ENCODE data around the gene PLGRKT. TPM values are rescaled to one million over a fixed set of nuclear protein-coding genes. Genes with fewer than 3 reads are reported as not detected.
A peak's percentile ranks its signal among the peaks of the same experiment; 100 is the strongest.

PLGRKT gene
- total RNA-seq, 1 experiment from 2014 or later = 19.2 TPM

DNA sequence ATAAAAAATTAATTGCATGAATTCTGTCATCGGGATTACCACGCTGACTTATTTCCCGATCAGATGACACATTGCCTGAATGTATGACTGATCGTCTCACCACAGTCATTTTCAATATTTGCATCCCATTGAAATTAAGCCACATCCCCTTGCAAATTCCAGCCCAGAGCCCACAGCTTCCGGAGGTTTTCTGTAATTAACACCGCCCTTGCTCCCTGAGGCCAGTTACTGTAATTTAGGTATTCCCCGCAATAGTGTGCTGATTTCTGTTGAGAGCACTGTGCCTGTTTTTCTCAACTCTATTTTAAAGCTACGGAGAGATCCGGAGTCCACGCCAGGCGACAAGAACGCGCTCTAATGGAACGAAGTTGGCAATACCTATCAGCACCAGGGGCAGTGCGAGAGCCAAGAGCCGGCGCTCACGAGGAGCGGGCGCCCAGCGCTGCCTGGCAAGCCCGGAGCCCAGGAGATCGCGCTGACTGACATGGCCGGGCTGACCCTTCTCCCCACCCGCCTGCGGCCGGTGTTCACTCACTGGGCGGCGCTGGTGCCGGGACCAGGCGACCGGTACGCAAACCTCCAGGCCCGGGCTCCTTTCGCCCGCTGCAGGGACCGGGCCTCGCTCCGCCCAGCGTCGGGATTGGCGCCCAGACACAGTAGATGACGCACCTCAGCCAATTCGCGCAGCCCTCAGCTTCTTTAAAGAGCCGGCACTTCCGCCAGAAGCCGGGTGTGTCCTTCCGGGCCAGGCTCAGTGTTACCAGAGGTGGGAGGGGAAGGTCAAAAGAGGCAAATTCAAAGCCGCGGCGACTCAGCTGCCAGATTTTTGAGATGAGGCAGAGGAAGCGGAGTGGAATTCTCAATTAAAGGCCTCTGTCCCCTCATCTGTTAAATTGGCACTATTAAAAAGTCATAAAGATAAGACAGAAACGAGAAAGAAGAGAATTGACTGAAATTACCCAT lies at the start of gene PLGRKT (continued):
- TF ChIP-seq, protein P1, sequence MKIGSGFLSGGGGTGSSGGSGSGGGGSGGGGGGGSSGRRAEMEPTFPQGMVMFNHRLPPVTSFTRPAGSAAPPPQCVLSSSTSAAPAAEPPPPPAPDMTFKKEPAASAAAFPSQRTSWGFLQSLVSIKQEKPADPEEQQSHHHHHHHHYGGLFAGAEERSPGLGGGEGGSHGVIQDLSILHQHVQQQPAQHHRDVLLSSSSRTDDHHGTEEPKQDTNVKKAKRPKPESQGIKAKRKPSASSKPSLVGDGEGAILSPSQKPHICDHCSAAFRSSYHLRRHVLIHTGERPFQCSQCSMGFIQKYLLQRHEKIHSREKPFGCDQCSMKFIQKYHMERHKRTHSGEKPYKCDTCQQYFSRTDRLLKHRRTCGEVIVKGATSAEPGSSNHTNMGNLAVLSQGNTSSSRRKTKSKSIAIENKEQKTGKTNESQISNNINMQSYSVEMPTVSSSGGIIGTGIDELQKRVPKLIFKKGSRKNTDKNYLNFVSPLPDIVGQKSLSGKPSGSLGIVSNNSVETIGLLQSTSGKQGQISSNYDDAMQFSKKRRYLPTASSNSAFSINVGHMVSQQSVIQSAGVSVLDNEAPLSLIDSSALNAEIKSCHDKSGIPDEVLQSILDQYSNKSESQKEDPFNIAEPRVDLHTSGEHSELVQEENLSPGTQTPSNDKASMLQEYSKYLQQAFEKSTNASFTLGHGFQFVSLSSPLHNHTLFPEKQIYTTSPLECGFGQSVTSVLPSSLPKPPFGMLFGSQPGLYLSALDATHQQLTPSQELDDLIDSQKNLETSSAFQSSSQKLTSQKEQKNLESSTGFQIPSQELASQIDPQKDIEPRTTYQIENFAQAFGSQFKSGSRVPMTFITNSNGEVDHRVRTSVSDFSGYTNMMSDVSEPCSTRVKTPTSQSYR (CRISPR knock-in tag; IDR thresholded peaks at IDR 0.05) = no peak; the same call in 1 of the 2 replicates
- TF ChIP-seq, protein P2, sequence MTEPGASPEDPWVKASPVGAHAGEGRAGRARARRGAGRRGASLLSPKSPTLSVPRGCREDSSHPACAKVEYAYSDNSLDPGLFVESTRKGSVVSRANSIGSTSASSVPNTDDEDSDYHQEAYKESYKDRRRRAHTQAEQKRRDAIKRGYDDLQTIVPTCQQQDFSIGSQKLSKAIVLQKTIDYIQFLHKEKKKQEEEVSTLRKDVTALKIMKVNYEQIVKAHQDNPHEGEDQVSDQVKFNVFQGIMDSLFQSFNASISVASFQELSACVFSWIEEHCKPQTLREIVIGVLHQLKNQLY (CRISPR knock-in tag; IDR thresholded peaks at IDR 0.05) = no peak
- TF ChIP-seq ZNF396 (CRISPR knock-in tag; IDR thresholded peaks at IDR 0.05; ENCODE audit: borderline replicate concordance) (no peak), SP1 (CRISPR knock-in tag; conservative IDR thresholded peaks at IDR 0.05) (peak; percentile 98), ARID4B (CRISPR knock-in tag; IDR thresholded peaks at IDR 0.05; ENCODE audit: borderline replicate concordance) (0 out of 2 replicates have a peak, but pooled peaks have one; percentile 35), OVOL2 (CRISPR knock-in tag; IDR thresholded peaks at IDR 0.05; ENCODE audit: borderline replicate concordance) (no peak), ZBTB43 (CRISPR knock-in tag; IDR thresholded peaks at IDR 0.05) (no peak)
- TF ChIP-seq, protein P3, sequence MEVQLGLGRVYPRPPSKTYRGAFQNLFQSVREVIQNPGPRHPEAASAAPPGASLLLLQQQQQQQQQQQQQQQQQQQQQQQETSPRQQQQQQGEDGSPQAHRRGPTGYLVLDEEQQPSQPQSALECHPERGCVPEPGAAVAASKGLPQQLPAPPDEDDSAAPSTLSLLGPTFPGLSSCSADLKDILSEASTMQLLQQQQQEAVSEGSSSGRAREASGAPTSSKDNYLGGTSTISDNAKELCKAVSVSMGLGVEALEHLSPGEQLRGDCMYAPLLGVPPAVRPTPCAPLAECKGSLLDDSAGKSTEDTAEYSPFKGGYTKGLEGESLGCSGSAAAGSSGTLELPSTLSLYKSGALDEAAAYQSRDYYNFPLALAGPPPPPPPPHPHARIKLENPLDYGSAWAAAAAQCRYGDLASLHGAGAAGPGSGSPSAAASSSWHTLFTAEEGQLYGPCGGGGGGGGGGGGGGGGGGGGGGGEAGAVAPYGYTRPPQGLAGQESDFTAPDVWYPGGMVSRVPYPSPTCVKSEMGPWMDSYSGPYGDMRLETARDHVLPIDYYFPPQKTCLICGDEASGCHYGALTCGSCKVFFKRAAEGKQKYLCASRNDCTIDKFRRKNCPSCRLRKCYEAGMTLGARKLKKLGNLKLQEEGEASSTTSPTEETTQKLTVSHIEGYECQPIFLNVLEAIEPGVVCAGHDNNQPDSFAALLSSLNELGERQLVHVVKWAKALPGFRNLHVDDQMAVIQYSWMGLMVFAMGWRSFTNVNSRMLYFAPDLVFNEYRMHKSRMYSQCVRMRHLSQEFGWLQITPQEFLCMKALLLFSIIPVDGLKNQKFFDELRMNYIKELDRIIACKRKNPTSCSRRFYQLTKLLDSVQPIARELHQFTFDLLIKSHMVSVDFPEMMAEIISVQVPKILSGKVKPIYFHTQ (CRISPR knock-in tag; IDR thresholded peaks at IDR 0.05) = no peak
- TF ChIP-seq, protein P4, sequence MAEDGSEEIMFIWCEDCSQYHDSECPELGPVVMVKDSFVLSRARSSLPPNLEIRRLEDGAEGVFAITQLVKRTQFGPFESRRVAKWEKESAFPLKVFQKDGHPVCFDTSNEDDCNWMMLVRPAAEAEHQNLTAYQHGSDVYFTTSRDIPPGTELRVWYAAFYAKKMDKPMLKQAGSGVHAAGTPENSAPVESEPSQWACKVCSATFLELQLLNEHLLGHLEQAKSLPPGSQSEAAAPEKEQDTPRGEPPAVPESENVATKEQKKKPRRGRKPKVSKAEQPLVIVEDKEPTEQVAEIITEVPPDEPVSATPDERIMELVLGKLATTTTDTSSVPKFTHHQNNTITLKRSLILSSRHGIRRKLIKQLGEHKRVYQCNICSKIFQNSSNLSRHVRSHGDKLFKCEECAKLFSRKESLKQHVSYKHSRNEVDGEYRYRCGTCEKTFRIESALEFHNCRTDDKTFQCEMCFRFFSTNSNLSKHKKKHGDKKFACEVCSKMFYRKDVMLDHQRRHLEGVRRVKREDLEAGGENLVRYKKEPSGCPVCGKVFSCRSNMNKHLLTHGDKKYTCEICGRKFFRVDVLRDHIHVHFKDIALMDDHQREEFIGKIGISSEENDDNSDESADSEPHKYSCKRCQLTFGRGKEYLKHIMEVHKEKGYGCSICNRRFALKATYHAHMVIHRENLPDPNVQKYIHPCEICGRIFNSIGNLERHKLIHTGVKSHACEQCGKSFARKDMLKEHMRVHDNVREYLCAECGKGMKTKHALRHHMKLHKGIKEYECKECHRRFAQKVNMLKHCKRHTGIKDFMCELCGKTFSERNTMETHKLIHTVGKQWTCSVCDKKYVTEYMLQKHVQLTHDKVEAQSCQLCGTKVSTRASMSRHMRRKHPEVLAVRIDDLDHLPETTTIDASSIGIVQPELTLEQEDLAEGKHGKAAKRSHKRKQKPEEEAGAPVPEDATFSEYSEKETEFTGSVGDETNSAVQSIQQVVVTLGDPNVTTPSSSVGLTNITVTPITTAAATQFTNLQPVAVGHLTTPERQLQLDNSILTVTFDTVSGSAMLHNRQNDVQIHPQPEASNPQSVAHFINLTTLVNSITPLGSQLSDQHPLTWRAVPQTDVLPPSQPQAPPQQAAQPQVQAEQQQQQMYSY (CRISPR knock-in tag; IDR thresholded peaks at IDR 0.05) = peak; percentile 80
